ENCODE data around the gene CLINT1.
"Not testable (repeated sequence)": the region's sequence is repeated elsewhere in the genome, so short reads cannot be mapped to it uniquely, and the experiment has no call there.

CLINT1 gene

DNA sequence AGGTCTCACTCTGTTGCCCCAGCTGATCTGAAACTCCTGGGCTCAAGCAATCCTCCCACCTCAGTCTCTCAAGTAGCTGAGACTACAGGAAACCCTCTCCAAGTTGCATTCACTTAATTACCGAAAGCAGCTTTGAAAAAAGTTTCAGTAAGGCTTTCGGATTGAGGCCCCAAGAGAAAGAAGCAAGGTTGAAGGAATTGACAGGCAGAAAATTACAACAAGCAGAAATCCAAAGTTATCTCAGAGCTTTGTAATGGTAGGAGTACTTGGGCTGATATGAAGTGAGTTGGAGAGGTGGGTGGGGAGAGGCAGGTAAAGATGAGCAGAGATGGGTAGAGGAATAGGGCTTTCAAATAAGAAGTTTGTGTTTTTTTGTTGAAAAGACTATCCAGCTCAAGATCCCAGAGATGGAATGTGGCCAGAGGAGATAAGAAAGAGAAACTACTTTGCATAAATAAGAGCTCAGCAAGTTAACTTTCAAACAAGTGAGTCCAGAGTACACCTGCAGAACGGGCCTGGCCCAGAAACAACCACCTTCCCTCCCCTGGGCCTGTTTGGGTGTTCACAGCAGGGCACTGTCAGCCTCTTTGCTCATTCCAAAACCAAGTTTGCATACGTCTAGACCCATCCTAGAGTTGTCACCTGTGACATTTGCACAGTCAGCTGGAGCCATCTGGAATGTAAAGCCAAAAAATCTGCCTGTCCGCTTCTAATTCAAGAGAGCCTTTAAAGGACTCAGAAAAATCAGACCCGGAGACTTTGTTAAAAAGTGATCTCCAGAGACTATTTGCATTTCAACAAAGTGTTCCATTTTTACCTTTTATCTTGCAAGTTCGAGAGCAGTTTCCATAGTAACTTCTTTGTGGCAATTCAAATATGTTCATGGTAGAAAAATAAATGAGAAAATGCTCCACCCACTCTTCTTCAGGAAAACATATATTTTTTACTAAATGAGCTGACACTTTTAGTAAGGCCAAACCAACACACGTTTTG is 2.2 kb upstream of the CLINT1 start:
- FAIRE-seq, result no peak

DNA sequence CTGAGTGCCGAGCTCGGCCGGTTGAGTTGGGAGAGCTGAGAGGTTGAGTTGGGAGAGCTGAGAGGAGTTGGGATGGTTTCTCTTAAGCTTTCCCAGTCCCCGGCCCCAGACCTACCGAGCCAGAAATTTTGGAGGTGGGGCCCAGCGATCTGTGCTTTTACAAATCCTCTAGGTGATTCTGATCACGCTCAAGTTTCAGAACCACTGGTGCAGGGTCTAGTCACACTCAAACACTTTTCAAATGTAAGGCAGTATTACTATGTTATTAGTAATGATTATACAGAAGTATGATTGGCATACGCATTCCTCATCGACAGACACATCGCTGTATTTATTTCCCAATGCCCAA is 256 bp upstream of the CLINT1 start:
- no peak for FAIRE-seq

DNA sequence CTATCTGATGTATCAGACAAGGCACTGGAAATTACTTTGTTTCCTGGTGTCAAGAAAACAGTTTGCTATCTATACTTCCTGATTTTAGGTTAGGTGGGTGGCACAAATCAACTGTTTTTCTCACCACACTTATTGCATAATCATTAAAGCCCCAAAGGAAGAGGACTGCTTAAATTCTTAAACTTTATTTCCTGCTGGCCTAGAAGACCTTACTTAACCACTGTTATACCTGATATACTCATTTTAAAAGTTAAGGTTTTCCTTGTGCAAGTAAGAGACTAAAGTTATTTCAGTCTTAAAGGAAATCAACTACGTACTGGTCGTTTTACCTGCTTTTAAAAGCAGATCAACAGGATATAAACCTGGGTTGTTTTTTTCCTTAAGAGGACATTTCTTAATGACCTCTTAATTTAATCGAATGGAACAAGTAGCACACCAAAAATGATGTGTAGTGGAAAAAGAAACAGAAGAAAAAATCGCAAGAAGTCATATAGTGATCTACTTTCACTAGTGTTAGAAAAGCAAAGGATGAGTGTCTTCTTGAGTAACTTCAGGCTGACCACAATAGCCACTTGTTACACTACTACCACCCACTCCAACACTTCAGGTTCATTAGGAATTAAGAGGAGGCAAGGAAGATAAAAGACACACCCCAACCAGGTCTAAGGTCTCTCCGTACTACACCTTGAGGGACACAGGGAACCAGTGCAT is 974 bp downstream of the CLINT1 start:
- FAIRE-seq, result no peak

DNA sequence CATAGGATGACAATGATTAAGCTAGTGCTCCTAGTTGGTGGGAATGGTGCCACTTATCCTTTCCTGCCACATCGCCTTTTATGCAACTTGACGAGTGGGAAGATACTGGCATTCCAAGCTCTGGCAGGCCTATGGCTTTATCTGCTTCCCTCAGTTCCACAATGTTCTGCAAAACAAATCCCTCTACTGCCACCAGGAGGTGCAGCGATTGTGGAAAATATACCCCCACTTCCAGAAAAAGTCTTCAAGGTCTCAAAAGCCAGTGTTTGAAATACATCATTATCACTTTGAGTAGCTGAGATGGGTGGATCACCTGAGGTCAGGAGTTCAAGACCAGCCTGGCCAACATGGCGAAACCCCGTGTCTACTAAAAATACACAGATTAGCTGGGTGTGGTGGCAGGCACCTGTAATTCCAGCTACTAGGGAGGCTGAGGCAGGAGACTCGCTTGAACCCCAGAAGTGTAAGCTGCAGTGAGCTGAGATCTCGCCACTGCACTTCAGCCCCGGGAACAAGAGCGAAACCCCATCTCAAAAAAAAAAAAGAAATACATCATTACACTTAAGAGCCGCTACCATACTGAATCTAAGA is 3.4 kb downstream of the CLINT1 start:
- no peak for FAIRE-seq

DNA sequence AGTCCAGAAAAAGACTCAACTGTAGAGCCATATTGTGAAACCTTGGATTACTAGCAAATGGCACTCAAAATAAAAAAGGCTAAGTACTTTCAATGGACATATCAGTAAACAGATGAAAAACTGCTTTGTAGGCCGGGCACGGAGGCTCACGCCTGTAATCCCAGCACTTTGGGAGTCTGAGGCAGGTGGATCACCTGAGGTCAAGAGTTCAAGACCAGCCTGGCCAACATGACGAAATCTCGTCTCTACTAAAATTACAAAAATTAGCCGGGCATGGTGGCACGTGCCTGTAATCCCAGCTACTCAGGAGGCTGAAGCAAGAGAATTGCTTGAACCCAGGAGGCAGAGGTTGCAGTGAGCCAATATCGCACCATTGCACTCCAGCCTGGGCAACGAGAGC is 5.6 kb downstream of the CLINT1 start:
- FAIRE-seq, result not testable (repeated sequence)

DNA sequence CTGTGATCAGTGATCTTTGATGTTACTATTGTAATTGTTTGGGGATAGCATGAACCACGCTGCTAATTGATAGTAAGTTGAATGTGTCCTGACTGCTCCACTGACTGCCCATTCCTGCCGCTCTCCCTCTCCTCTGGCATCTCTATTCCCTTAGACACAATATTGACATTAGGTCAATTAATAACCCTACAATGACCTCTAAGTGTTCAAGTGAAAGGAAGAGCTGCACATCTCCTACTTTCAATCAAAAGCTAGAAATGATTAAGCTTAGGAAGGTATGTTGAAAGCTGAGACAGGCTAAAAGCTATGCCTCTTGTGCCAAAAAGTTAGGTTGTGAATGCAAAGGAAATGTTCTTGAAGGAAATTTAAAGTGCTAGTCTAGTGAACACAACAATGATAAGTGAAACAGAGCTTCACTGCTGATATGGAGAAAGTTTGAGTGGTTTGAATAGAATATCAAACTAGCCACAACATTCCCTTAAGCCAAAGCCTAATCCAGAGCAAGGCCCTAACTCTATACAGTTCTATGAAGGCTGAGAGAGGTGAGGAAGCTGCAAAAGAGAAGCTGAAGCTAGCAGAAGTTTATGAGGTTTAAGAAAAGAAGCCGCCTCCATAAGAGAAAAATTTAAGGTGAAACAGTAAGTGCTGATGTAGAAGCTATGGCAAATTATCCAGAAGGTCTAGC is 12.9 kb downstream of the CLINT1 start:
- no peak for FAIRE-seq

DNA sequence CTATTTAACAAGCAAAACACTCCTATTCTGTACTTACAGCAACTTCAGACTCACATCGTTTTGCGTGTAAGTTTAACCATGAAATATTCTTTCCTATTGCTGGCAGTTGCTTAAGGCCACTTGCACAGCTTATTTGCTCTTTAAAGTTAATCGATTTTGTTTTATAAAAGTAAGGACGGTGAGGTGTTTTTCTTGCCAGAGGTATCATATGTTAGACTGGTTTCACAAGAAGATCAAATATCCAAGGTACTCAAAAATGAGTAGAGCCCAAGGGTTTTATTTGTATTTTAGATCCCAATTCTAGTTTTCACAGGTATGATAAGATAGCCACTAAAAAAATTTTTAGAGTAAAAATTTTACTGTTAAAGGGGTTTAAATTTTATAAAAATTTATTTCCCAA is 16.2 kb downstream of the CLINT1 start:
- FAIRE-seq, result no peak

DNA sequence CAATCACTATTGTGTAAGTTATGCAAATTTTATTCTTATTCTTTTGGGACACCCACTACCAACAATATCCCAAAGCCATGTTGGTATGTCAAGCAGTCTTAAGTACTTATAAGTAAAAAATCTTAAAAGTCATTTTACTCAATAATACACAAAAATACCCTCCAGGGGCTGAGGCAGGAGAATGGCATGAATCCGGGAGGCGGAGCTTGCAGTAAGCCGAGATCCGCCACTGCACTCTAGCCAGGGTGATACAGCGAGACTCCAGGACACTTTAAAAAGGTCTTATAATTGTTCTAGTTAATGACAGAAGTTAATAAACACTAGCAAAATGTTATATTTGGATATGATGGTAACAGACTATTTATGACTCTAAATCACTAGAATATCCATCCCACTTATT is 16.8 kb downstream of the CLINT1 start:
- no peak for FAIRE-seq

DNA sequence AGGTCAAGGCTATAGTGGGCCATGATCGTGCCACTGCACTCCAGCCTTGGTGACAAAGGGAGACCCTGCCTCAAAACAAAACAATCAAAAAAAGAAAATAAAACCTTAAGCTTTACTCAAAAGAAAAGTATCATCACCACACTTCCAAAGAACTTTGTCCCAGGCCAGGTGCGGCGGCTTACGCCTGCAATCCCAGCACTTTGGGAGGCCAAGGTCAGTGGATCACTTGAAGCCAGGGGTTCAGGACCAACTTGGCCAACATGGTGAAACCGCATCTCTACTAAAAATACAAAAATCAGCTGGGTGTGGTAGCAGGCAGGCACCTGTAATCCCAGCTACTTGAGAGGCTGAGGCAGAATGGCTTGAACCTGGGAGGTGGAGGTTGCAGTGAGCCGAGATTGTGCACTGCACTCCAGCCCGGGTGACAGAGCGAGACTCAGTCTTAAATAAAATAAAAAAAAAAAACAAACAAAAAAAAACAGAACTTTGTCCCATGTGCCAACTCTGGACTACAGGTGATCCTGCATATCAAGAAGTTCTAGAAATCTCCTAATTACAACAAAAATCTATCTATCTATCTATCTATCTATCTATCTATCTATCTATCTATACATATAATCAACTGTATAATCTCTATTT is 19.7 kb downstream of the CLINT1 start:
- FAIRE-seq, result no peak

DNA sequence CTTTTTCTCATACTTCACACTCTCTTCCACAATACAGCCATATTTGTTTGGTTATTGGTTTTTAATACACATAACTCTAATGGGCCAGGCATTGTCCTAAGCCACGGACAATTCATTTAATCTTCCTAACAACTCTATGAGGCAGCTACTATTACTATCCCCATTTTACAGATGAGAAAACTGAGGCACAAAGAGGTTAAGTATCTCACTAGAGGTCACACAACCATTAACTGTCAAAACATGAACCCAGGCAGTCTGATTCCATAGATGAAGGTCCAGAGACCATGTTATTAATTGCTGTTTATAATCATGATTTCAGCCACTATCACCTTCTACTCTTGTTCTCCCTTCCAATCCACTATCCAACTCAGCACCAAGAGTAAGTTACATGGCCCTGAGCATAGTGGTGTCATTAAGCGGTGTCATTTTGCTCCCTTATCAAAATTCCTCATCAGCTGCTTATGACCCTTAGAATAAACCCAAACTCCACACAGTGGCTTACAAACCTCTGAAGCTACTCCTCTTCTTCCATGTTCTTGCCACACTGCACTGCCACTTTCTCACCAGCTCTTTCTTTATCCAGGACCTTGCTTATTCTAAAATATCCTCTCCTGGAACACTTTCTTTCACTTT is 22.7 kb downstream of the CLINT1 start:
- FAIRE-seq, result no peak

DNA sequence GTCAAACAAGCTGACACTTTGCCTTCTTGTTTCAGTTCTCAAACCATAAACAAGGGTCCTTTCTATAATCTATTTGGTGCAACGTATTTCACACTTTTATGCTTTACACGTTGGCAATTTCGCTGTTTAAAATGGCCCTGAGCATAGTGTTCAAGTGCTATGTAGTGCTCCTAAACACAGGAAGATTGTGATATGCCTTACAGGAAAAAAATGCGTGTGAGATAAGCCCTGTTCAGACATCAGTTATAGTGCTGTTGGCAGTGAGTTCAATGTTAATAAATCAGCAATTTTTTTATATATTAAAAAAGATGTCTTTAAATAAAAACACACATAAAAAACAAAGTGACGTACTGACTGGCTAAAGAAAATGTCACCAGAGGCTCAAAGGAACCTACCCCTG is 23.9 kb downstream of the CLINT1 start:
- FAIRE-seq, result no peak

DNA sequence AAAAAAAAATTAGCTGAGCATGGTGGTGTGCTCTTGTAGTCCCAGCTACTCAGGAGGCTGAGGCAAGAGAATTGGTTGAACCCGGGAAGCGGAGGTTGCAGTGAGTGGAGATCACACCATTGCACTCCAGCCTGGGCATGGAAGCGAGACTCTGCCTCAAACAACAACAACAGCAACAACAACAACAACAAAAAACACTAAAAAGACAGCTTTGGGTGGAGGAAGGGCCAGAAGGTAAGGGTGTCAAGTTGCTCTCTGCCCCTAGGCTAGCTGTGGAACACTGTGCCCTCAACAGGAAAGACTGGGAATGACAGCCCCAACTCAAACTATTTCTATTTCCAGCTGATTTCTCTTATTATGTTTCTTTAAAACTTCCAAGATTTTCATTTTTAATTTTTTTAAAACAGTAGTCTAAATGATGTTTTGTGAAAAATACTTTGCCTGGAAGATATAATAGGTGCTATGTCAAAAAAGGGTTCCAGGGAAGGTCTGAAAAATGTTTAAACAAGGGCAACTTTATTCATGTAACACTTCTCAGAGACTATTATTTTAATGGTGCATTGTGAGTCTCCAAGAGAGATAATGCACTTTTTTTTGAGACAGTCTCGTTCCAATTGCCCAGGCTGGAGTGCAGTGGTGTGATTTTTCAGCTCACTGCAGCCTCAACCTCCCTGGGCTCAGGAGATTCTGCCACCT is 29.9 kb downstream of the CLINT1 start:
- FAIRE-seq, result peak; percentile 39

DNA sequence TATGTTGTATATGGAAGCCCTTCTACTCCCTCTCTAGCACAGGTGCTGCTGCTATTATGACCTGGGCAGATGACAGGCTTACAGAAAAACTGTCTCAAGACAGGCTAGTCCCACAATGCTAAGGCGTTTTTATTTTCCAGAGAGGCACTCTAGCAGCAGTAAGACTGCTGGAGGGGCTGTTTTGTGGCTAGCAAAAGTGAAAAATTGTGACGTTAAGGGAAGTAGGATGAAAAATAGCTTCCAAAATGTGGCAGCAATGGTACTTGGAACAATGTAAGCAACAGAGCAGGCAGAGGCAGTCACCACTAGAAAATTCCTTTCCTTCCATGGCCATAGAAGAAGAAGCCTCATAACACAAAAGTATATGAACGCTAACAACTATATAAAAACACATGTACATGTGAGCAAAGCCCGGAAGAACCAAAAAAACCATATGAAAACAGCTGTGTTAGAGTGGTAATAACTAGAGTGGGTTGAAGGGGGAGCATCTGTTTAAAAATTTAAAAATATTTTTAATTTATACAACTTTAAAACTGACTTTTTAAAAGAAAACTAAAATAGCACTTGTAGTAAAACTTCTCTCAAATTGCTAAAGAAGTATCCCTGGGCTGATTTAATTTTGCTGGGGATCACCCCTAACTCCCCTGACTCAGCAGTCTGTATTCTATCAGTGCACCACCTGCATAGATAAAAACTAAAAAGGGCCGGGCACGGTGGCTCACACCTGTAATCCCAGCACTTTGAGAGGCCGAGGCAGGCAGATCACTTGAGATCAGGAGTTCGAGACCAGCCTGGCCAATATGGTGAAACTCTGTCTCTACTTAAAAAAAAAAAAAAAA is 30.6 kb downstream of the CLINT1 start:
- no peak for FAIRE-seq

DNA sequence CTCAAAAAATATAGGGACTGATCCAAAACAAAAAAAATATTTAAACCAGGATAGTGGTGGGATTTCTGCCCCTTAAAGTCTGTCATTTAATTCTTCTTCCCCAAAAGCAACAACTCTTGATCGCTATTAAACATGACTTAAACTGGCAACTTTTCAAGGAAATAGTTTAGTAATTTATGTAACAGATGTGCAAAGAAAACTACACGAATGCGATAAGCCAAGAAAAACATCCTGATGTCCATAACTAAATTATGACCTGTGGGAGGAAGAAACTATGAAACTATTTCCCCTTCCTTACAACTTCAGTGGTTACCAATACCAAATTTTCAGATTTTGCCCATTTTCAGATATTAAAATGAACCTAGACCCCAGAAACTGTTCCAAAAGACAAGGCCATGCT is 31.5 kb downstream of the CLINT1 start:
- FAIRE-seq, result no peak

DNA sequence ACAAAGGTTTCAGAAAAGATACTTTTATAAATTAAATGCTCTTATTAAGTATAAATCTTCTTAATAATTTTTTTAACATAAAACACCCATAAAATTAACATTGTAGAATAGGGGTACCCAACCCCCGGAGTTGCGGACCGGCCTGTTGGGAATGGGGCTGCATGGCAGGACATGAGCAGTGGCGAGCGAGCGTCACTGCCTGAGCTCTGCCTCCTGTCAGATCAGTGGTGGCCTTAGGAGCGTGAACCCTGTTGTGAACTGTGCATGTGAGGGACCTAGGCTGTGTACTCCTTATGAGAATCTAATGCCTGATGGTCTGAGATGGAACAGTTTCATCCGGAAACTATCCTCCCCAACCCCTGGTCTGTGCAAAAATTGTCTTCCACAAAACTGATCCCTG is 35.3 kb downstream of the CLINT1 start:
- no peak for FAIRE-seq

DNA sequence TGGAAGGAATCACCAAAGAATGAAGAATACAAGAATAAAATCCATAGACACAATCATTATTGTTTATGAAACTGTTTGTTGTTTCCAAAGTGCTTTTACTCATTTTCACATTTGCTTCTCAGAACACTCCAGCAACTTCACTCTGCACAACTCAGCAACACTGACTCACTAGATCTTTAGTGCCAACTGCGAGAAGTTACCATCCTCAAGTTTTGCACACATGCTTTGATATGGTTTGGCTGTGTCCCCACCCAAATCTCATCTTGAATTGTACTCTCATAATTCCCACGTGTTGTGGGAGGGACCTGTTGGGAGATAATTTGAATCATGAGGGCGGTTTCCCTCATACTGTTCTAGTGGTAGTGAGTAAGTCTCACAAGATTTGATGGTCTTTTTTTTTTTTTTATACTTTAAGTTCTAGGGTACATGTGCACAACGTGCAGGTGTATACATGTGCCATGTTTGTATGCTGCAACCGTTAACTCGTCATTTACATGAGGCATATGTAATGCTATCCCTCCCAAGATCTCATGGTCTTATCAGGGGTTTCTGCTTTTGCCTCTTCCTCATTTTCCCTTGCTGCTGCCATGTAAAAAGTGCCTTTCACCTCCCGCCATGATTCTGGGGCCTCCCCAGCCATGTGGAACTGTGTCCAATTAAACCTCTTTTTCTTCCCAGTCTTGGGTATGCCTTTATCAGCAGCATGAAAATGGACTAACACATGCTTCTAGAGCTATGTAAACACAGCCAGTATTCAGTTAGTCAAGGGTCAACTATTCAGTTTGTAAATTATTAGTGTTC is 36.9 kb downstream of the CLINT1 start:
- no peak for FAIRE-seq

DNA sequence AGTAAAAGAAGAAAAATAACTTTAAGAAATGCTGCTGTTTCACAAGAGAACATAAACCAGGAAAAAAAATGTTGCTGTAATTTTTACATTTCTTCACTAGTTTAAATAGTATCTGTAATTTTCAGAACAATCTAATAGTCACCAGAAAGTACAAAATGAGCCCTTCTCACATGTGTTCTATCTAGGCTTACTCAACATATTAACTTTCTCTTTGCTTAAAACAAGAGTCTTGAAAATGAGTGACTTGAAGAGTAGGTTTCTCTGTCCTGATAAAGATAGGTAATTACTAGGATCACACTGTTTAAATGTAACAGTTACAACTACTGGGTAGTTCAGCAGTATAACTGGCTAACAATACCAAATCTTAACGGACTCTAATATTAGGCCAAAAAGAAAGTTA is 37.5 kb downstream of the CLINT1 start:
- FAIRE-seq, result no peak

DNA sequence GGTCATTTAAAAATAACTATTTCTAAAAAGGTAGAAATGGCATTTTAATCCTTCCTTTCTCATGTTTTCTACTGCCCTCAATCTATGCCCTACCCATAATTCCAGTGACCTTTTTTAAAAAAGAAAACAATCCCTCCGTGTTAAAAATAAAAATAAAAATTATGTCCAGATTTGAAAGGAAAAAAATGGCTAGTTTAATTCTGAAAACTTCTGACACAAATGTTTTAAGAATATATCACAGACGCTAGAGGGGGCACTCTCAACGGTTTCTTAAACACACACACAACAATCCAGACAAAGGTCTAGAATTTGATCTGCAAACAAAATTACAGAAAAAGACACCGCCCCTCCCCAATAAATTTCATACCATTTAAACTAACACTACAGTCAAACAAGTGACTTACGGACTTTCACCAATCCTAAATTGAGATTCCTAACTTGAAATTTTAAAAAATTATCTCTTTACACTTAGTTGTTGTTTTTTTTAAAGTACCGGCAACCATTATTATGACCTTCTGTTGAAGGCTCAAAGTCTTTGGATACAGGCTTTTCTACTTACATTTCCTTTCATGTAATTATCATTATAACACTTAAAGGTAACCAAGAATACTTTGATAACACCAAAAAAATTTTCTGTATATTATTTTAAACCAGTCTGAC is 38.2 kb downstream of the CLINT1 start:
- peak; percentile 57 for FAIRE-seq

DNA sequence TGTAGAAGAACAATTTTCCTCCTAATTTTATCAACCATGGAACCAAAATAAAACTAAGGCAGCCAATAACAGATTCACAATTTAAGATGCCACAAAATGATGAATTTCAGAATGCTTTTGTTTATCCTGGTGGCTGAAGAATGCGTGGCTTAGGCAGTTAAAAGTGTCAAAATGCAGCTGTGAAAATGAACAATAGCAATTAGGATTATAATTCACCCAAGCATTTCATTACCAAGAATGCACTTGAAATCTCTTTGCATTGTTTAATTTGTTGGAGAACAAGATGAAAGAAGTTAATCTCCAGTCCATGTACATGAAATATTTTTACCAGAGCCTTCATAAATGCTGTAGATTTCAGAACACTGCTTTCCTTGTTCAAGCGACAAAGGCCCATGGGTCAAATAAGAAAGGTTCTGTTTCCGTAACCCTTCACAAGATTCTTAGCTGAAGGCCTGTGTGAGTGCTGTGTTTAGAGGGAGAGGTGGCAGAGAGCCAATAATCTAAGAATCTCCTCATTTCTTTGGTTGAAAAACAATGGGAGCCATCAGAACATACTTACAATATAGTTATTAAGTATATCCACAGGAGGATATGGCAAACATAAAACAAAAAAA is 39.3 kb downstream of the CLINT1 start:
- no peak for FAIRE-seq

Measured in TTC549 (cell line).